GM12878 (cell line): Measurements from ENCODE around the gene LRRN4. TPM values are rescaled to one million over a fixed set of nuclear protein-coding genes. Genes with fewer than 3 reads are reported as not detected.

Source experiments
- ATAC-seq: fragments of 200-7000 bp; cut with Tn5 transposase; 3 replicates; pipeline ENCODE4 v1.9.1; 2020; ENCODE audit warnings: mild to moderate bottlenecking, moderate library complexity
- BruUV-seq: library from RNA; stranded (reverse); fragments of 400-500 nt; replicated peaks from 2 replicates; lab custom pipeline; 2021; lab: Mats Ljungman, UMichigan
- CTCF ChIA-PET: fragments of 300-600 bp; sonication (Branson Sonifier 250); formaldehyde crosslinking; extraction: SDS; loops from one replicate; lab custom pipeline; 2021; ENCODE audit warnings: inconsistent platforms; lab: Yijun Ruan, JAX
- POLR2A ChIA-PET: fragments of 350-600 bp; formaldehyde crosslinking; extraction: SDS; loops from one replicate; lab custom pipeline; 2021; ENCODE audit warnings: inconsistent platforms; lab: Charles Lee
- RAD21 ChIA-PET: fragments of 300-600 bp; sonication (Branson Sonifier 250); formaldehyde crosslinking; loops from one replicate; lab custom pipeline; 2023; ENCODE audit warnings: antibody characterized with exemption; ENCODE audit not compliant: unreplicated experiment; lab: Charles Lee
- SMC1A ChIA-PET: fragments of 300-600 bp; sonication (Branson Sonifier 250); formaldehyde crosslinking; loops from one replicate; lab custom pipeline; 2023; ENCODE audit not compliant: unreplicated experiment, uncharacterized antibody; lab: Charles Lee
- DNase-seq: peaks from one replicate; pipeline ENCODE4 v3.0.0-alpha.2; 2011; ENCODE audit warnings: low read depth, low spot score
- FAIRE-seq: peaks from 3 replicates; lab custom pipeline; 2011; peaks lifted over from hg19 to GRCh38; lab: Jason Lieb, UNC
- H2AFZ ChIP-seq: 2 replicates; pipeline ENCODE4 v1.6.0; 2011; ENCODE audit warnings: low read depth, low read length, control low read depth; ENCODE audit not compliant: control insufficient read depth
- H3K27ac ChIP-seq: 2 replicates; pipeline ENCODE4 v1.5.1; 2011; ENCODE audit warnings: control low read depth; ENCODE audit not compliant: control insufficient read depth, insufficient read depth
- H3K27me3 ChIP-seq, 2 experiments: replicated peaks in 1 of 2; 2 replicates each; pipeline versions ENCODE4 v1.6.0 to v1.6.1; 2011; ENCODE audit warnings: low read length in 1 of 2; ENCODE audit not compliant: control insufficient read depth in 2 of 2, insufficient read depth in 2 of 2
- H3K36me3 ChIP-seq, 2 experiments: 2 replicates each; pipeline ENCODE4 v1.5.1; 2011; ENCODE audit warnings: low read length in 1 of 2; ENCODE audit not compliant: control insufficient read depth in 2 of 2, insufficient read depth in 2 of 2
- H3K4me1 ChIP-seq: 2 replicates; pipeline ENCODE4 v1.6.1; 2011; ENCODE audit warnings: mild to moderate bottlenecking, low read length, moderate library complexity, mixed read lengths; ENCODE audit not compliant: control insufficient read depth, insufficient read depth
- H3K4me2 ChIP-seq: 2 replicates; pipeline ENCODE4 v1.6.0; 2011; ENCODE audit warnings: control low read depth; ENCODE audit not compliant: control insufficient read depth, insufficient read depth
- H3K4me3 ChIP-seq: fragments of 200-600 bp; sonication (generic); 2 replicates; pipeline ENCODE4 v1.5.1; 2016
- H3K79me2 ChIP-seq: 2 replicates; pipeline ENCODE4 v1.6.0; 2011; ENCODE audit warnings: low read length; ENCODE audit not compliant: control insufficient read depth, insufficient read depth
- H3K9ac ChIP-seq: 2 replicates; pipeline ENCODE4 v1.8.0; 2011; ENCODE audit warnings: low read length, control low read depth, mixed read lengths; ENCODE audit not compliant: control insufficient read depth, insufficient read depth
- H3K9me3 ChIP-seq: replicated peaks from 3 replicates; pipeline ENCODE4 v1.5.1; 2011; ENCODE audit warnings: mild to moderate bottlenecking, low read length; ENCODE audit not compliant: control insufficient read depth, insufficient read depth
- H4K20me1 ChIP-seq: 2 replicates; pipeline ENCODE4 v1.6.0; 2011; ENCODE audit not compliant: control insufficient read depth, insufficient read depth
- CBX3 ChIP-seq: fragments of 200-600 bp; sonication (generic); IDR thresholded peaks from 2 replicates; pipeline ENCODE4 v1.6.1; 2016; ENCODE audit warnings: low read depth, borderline replicate concordance
- IKZF1 ChIP-seq: fragments of 450-650 bp; conservative IDR thresholded peaks from 2 replicates; pipeline ENCODE4 v1.6.1; 2017; ENCODE audit warnings: antibody characterized with exemption, mild to moderate bottlenecking
- NBN ChIP-seq: fragments of 450-650 bp; IDR thresholded peaks from 2 replicates; pipeline ENCODE4 v1.6.1; 2016
- NFYB ChIP-seq: IDR thresholded peaks from 2 replicates; pipeline ENCODE4 v1.6.1; 2011; ENCODE audit warnings: low read depth, mild to moderate bottlenecking, low read length, improper control_type of control experiment, moderate library complexity; ENCODE audit not compliant: insufficient read depth
- NRF1 ChIP-seq: conservative IDR thresholded peaks from 2 replicates; pipeline ENCODE4 v1.6.1; 2011; ENCODE audit warnings: mild to moderate bottlenecking, low read depth, low read length, improper control_type of control experiment
- SMARCA5 ChIP-seq: fragments of 450-650 bp; IDR thresholded peaks from 2 replicates; pipeline ENCODE4 v1.6.1; 2017; ENCODE audit warnings: mild to moderate bottlenecking
- ZNF207 ChIP-seq: fragments of 450-650 bp; IDR thresholded peaks from 2 replicates; pipeline ENCODE4 v1.6.1; 2014; ENCODE audit warnings: antibody characterized with exemption, mild to moderate bottlenecking, borderline replicate concordance
- ZNF24 ChIP-seq: fragments of 450-650 bp; IDR thresholded peaks from 2 replicates; pipeline ENCODE4 v1.6.1; 2017; ENCODE audit warnings: antibody characterized with exemption, mild to moderate bottlenecking
- WGBS: methylation state at CpG from one replicate; pipeline ENCODE4 v1.1.6; 2016; ENCODE audit warnings: low lambda C conversion rate; ENCODE audit not compliant: insufficient replicate concordance, insufficient coverage; ENCODE audit errors: missing lambda C conversion rate; 5-methylcytosine and 5-hydroxymethylcytosine counted together
- in situ Hi-C: fragments of 300-500 bp; cut with MboI; formaldehyde crosslinking; loops from 9 replicates; pipeline ENCODE4 v1.14.3; 2018; ENCODE audit warnings: mixed read lengths
- intact Hi-C: fragments of 100-400 bp; cut with micrococcal nuclease; formaldehyde crosslinking; loops from one replicate; pipeline ENCODE4 v1.14.2; 2022; ENCODE audit not compliant: unreplicated experiment
- polyA plus RNA-seq, 11 experiments: library from polyadenylated mRNA; depleted of rRNA in 4 of 11; unstranded in 6 of 11; stranded (reverse) in 5 of 11; fragments of >200 nt; fragmentation: Nextera tagmentation in 4 of 11; fragmentation: Illumina TruSeq in 1 of 11; extraction: Ambion mirVana in 4 of 11; extraction: Trizol in 1 of 11; gene quantifications; 1 replicate in 1 of 11; 2 replicates in 10 of 11; pipeline versions ENCODE4 v1.2.1 to v1.2.3, GENCODE V29; 2011 to 2016; ENCODE audit warnings: inconsistent platforms in 2 of 11, missing spikeins in 2 of 11, low read depth in 1 of 11
- total RNA-seq, 4 experiments: library from RNA; depleted of rRNA in 3 of 4; stranded (reverse); fragments of >200 nt in 3 of 4; fragmentation: Illumina TruSeq in 1 of 4; extraction: Trizol in 1 of 4; gene quantifications; 2 replicates each; pipeline versions ENCODE4 v1.2.1 to v1.2.3, GENCODE V29; 2013 to 2021
- TF ChIP-seq, protein P1 (sequence below): fragments of 450-650 bp; formaldehyde crosslinking; IDR thresholded peaks from 2 replicates; pipeline ENCODE4 v1.4.0; 2020; ENCODE audit warnings: mild to moderate bottlenecking, moderate library complexity
- TF ChIP-seq, protein P2 (sequence below): fragments of 450-650 bp; IDR thresholded peaks from 2 replicates; pipeline ENCODE4 v1.6.1; 2014; ENCODE audit warnings: mild to moderate bottlenecking
- TF ChIP-seq, protein P3 (sequence below), 3 experiments: IDR thresholded peaks in 2 of 3; conservative IDR thresholded peaks in 1 of 3; 2 replicates each; pipeline ENCODE4 v1.5.1; 2011; ENCODE audit warnings: low read depth in 3 of 3, low read length in 3 of 3, mild to moderate bottlenecking in 3 of 3, control low read depth in 2 of 3, moderate library complexity in 2 of 3, inconsistent platforms in 1 of 3, mixed read lengths in 1 of 3; ENCODE audit not compliant: control insufficient read depth in 2 of 3, insufficient read depth in 1 of 3; ENCODE audit errors: extremely low read depth in 1 of 3
- TF ChIP-seq, protein P4 (sequence below): IDR thresholded peaks from 2 replicates; pipeline ENCODE4 v1.6.1; 2011; ENCODE audit warnings: mild to moderate bottlenecking, low read depth, low read length, moderate library complexity; ENCODE audit not compliant: insufficient replicate concordance
- TF ChIP-seq, protein P5 (sequence below): IDR thresholded peaks from 2 replicates; pipeline ENCODE4 v1.6.1; 2011; ENCODE audit warnings: borderline replicate concordance, low read depth, mild to moderate bottlenecking, moderate library complexity, low read length; ENCODE audit not compliant: insufficient read depth, poor library complexity, severe bottlenecking

LRRN4 gene
- total and polyA plus RNA-seq, 10 of the 15 experiments (the other 5 are each of a cell fraction or from before 2014, with no cell fraction given) = 0.11 TPM; not detected in 9

DNA sequence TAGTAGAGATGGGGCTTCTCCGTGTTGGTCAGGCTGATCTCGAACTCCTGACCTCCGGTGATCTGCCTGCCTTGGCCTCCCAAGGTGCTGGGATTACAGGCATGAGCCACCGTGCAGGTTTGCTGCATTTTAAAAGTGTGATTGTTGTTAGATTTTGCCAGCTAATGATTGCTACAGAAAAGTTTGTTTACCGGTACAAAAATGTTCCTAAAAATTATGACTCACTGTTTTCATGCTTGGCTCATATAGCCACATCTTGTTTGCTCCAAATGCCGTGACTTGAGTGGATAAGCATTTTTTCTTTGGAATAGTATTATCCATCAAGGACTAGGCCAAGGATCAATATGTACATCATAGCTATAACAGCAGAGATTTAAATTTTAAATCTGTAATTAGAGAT, 24.3 kb downstream of the LRRN4 start:
- Histone ChIP-seq H3K27ac (no peak overlapping the region), H3K27me3 (no peaks in the 10 kb centered on the region), H3K9ac (no peak overlapping the region), H2AFZ (no peak overlapping the region), H4K20me1 (no peaks in the 10 kb centered on the region), H3K4me3 (no peak overlapping the region), H3K4me1 (no peaks in the 10 kb centered on the region), H3K36me3 (peaks cover 5 to 10% of the 10 kb centered on the region in 2 experiments; a peak in 3 of 4 replicates), H3K4me2 (no peak overlapping the region), H3K79me2 (no peaks in the 10 kb centered on the region), H3K9me3 (peaks cover 6% of the 10 kb centered on the region)
- SMC1A ChIA-PET = interaction anchor here (1.0 kb wide), 1 partner anchor 61 kb away, joined by 3 read pairs; no protein-coding TSS in a partner anchor
- ATAC-seq (no peak), DNase-seq (no peak), FAIRE-seq (no peak)
- intact Hi-C loops (no loop called here), in situ Hi-C loops (no loop called here)
- RAD21 ChIA-PET = no interaction called here
- 100% methylated on average over 6 of the region's 6 CpGs for WGBS
- POLR2A ChIA-PET = no interaction called here
- TF ChIP-seq ZNF207 (no peak), NRF1 (no peak), NFYB (no peak), IKZF1 (no peak), NBN (no peak), CBX3 (no peak), ZNF24 (no peak), SMARCA5 (no peak)
- TF ChIP-seq, protein P1, sequence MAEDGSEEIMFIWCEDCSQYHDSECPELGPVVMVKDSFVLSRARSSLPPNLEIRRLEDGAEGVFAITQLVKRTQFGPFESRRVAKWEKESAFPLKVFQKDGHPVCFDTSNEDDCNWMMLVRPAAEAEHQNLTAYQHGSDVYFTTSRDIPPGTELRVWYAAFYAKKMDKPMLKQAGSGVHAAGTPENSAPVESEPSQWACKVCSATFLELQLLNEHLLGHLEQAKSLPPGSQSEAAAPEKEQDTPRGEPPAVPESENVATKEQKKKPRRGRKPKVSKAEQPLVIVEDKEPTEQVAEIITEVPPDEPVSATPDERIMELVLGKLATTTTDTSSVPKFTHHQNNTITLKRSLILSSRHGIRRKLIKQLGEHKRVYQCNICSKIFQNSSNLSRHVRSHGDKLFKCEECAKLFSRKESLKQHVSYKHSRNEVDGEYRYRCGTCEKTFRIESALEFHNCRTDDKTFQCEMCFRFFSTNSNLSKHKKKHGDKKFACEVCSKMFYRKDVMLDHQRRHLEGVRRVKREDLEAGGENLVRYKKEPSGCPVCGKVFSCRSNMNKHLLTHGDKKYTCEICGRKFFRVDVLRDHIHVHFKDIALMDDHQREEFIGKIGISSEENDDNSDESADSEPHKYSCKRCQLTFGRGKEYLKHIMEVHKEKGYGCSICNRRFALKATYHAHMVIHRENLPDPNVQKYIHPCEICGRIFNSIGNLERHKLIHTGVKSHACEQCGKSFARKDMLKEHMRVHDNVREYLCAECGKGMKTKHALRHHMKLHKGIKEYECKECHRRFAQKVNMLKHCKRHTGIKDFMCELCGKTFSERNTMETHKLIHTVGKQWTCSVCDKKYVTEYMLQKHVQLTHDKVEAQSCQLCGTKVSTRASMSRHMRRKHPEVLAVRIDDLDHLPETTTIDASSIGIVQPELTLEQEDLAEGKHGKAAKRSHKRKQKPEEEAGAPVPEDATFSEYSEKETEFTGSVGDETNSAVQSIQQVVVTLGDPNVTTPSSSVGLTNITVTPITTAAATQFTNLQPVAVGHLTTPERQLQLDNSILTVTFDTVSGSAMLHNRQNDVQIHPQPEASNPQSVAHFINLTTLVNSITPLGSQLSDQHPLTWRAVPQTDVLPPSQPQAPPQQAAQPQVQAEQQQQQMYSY = no peak
- TF ChIP-seq, protein P2, sequence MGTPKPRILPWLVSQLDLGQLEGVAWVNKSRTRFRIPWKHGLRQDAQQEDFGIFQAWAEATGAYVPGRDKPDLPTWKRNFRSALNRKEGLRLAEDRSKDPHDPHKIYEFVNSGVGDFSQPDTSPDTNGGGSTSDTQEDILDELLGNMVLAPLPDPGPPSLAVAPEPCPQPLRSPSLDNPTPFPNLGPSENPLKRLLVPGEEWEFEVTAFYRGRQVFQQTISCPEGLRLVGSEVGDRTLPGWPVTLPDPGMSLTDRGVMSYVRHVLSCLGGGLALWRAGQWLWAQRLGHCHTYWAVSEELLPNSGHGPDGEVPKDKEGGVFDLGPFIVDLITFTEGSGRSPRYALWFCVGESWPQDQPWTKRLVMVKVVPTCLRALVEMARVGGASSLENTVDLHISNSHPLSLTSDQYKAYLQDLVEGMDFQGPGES = no peak
- TF ChIP-seq, protein P3, sequence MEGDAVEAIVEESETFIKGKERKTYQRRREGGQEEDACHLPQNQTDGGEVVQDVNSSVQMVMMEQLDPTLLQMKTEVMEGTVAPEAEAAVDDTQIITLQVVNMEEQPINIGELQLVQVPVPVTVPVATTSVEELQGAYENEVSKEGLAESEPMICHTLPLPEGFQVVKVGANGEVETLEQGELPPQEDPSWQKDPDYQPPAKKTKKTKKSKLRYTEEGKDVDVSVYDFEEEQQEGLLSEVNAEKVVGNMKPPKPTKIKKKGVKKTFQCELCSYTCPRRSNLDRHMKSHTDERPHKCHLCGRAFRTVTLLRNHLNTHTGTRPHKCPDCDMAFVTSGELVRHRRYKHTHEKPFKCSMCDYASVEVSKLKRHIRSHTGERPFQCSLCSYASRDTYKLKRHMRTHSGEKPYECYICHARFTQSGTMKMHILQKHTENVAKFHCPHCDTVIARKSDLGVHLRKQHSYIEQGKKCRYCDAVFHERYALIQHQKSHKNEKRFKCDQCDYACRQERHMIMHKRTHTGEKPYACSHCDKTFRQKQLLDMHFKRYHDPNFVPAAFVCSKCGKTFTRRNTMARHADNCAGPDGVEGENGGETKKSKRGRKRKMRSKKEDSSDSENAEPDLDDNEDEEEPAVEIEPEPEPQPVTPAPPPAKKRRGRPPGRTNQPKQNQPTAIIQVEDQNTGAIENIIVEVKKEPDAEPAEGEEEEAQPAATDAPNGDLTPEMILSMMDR (IDR thresholded peaks at IDR 0.05 in 2 of 3, conservative IDR thresholded peaks at IDR 0.05 in 1 of 3; ENCODE audit: control insufficient read depth in 2 of 3, extremely low read depth in 1 of 3, insufficient read depth in 1 of 3, low read depth in 3 of 3, low read length in 3 of 3) = no peak
- TF ChIP-seq, protein P4, sequence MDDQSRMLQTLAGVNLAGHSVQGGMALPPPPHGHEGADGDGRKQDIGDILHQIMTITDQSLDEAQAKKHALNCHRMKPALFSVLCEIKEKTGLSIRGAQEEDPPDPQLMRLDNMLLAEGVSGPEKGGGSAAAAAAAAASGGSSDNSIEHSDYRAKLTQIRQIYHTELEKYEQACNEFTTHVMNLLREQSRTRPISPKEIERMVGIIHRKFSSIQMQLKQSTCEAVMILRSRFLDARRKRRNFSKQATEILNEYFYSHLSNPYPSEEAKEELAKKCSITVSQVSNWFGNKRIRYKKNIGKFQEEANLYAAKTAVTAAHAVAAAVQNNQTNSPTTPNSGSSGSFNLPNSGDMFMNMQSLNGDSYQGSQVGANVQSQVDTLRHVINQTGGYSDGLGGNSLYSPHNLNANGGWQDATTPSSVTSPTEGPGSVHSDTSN = no peak
- TF ChIP-seq, protein P5, sequence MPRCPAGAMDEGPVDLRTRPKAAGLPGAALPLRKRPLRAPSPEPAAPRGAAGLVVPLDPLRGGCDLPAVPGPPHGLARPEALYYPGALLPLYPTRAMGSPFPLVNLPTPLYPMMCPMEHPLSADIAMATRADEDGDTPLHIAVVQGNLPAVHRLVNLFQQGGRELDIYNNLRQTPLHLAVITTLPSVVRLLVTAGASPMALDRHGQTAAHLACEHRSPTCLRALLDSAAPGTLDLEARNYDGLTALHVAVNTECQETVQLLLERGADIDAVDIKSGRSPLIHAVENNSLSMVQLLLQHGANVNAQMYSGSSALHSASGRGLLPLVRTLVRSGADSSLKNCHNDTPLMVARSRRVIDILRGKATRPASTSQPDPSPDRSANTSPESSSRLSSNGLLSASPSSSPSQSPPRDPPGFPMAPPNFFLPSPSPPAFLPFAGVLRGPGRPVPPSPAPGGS = no peak
- CTCF ChIA-PET = no interaction called here
- BruUV-seq = no TSS peak
